Measurements from ENCODE around the gene CHD1. TPM values are rescaled to one million over a fixed set of nuclear protein-coding genes. Genes with fewer than 3 reads are reported as not detected.

The CHD1 gene
- total RNA-seq, 2 donors from 2014 or later = 29.7 to 40.0 TPM

DNA sequence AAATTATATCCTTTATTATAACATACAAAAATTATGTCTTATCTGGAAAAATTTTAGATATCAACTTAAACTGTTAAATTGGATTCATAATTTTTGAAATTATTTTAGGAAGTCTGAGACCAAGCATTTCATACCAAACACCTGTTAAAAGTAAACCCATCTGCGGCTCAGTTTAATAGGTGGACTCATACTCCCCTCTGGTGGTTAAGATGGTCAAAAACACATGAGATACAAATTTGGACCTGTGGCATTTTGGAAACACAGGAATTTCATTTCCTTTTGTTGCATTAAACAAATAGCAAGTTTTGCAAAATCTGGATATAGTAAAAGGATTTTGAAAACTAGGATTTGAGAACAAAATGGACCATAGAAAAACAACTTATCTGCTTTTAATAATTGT is 101.6 kb downstream of the CHD1 start:
- DNase-seq = peak in 1 of 4 donors; percentile 24
- Histone ChIP-seq H3K4me3 (no peak overlapping the region), H3K27ac (no peak overlapping the region), H3K36me3 (replicated peaks in 1 of 2; ENCODE audit: insufficient read depth in 1 of 2, low read depth in 2 of 2) (no peaks in the 10 kb centered on the region), H3K4me1 (no peaks in the 10 kb centered on the region), H3K9me3 (no peaks in the 10 kb centered on the region), H3K27me3 (no peaks in the 10 kb centered on the region)
- peak; percentile 82 for ATAC-seq
- WGBS, 2 donors = 7 to 17% methylated on average over 1 of the region's 1 CpG
- TF ChIP-seq POLR2A (IDR thresholded peaks at IDR 0.05) = no peak
- TF ChIP-seq, protein P1, sequence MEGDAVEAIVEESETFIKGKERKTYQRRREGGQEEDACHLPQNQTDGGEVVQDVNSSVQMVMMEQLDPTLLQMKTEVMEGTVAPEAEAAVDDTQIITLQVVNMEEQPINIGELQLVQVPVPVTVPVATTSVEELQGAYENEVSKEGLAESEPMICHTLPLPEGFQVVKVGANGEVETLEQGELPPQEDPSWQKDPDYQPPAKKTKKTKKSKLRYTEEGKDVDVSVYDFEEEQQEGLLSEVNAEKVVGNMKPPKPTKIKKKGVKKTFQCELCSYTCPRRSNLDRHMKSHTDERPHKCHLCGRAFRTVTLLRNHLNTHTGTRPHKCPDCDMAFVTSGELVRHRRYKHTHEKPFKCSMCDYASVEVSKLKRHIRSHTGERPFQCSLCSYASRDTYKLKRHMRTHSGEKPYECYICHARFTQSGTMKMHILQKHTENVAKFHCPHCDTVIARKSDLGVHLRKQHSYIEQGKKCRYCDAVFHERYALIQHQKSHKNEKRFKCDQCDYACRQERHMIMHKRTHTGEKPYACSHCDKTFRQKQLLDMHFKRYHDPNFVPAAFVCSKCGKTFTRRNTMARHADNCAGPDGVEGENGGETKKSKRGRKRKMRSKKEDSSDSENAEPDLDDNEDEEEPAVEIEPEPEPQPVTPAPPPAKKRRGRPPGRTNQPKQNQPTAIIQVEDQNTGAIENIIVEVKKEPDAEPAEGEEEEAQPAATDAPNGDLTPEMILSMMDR (IDR thresholded peaks at IDR 0.05) = peak; percentile 26 to 83 (median 64)
- intact Hi-C loops (cut with DNase I) = no loop called here

DNA sequence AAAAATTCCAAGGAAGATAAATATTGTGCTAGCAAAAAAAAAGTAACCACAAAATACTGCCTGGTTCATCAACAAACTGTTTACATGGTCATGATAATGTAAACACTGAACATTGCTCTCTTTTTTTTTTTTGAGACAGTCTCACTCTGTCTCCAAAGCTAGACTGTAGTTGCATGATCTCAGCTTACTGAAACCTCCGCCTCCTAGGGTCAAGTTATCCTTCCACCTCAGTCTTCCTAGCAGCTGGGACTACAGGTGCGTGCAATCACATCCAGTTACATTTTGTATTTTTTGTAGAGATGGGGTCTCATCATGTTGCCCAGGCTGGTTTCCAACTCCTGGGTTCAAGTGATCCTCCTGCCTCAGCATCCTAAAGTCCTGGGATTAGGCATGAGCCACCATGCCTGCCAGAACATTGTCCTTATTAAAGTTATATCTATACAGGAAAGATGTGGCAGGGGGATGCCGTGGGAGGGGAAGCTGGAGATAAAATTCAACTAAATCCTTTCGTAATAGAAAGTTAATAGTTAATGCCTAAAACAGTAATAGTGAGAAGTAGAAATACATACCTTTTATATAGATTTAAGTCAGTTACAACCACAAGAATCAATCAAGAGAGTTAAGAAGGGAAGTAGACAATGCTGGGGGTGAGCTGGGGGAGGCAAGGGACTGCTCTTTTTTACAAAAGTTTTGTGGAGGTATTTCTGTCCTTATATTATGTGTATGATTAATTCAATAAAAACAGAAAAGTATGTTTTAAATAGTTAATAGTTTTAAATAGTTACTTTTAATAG is 103.0 kb downstream of the CHD1 start:
- Histone ChIP-seq H3K27ac (no peak overlapping the region), H3K9me3 (no peaks in the 10 kb centered on the region), H3K4me1 (no peaks in the 10 kb centered on the region), H3K27me3 (no peaks in the 10 kb centered on the region), H3K36me3 (replicated peaks in 1 of 2; ENCODE audit: insufficient read depth in 1 of 2, low read depth in 2 of 2) (no peaks in the 10 kb centered on the region), H3K4me3 (no peak overlapping the region)
- no peak for ATAC-seq
- WGBS, 2 donors = 74 to 79% methylated on average over 4 of the region's 4 CpGs
- TF ChIP-seq, protein P1 (IDR thresholded peaks at IDR 0.05) = no peak
- no peak for TF ChIP-seq POLR2A (IDR thresholded peaks at IDR 0.05)
- intact Hi-C loops (cut with DNase I) = no loop called here
- DNase-seq = no peak

DNA sequence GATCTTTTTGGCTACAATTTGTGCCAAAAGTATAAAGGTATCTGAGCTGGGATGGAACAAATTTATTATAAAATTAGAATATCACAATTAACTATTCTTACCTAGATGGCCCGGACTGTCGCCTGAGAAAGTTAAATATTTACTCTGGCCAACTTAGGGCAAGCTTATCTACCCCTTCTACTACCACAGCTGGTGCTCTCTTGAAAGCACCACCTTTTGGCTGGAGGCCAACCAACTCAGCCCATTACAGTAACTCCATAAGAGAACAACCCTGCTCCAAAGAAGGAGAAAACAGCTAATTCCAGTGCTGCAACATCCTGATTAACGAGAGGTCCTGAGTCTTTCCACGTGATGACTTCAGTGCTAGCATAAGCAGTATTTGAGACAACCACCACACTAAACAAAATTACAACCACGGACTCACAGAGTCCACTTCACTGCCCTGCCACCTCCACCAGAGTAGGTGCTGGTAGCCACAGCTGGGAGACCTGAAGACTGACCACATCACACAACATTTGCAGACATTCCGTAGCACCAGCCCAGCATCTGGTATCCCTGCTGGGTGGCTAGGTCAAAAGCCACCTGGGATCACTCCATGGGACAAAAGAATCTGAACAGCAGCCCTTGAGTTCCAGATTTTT is 112.1 kb downstream of the CHD1 start:
- no peaks in the 10 kb centered on the region for H3K36me3 ChIP-seq (replicated peaks in 1 of 2; ENCODE audit: insufficient read depth in 1 of 2, low read depth in 2 of 2)
- TF ChIP-seq POLR2A (IDR thresholded peaks at IDR 0.05) = no peak
- TF ChIP-seq, protein P1 (IDR thresholded peaks at IDR 0.05) = no peak
- H3K27me3 ChIP-seq = no peaks in the 10 kb centered on the region
- peak; percentile 87 to 94 (median 91) for DNase-seq
- peak; percentile 92 for ATAC-seq
- H3K9me3 ChIP-seq = no peaks in the 10 kb centered on the region
- intact Hi-C loops (cut with DNase I) = no loop called here
- H3K27ac ChIP-seq = peak overlapping the region in 3 of 4 donors; percentile 24 to 27 (median 27)
- H3K4me3 ChIP-seq = no peak overlapping the region
- H3K4me1 ChIP-seq = peaks cover 14% of the 10 kb centered on the region
- WGBS, 2 donors = 16 to 21% methylated on average over 6 of the region's 6 CpGs

DNA sequence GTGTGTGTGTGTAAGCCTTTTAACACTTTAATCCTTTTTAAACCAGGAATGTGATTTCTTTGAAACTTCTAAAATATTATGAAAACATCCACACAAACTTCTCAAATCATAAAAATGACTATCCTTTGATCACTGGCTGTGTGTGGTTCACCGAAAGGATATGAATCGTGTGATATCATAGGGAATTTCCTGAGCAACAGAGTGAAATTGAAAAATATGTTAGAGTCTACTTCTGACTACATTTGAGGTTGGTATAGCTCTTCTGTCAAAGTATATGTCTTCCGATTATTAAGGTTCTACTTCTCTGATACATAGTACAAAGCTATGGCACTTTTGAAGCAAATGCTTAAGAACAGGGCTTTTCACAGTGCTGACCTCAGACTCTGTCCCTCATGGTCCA is 115.1 kb downstream of the CHD1 start:
- Histone ChIP-seq H3K36me3 (replicated peaks in 1 of 2; ENCODE audit: insufficient read depth in 1 of 2, low read depth in 2 of 2) (no peaks in the 10 kb centered on the region), H3K27me3 (no peaks in the 10 kb centered on the region), H3K27ac (no peak overlapping the region), H3K4me1 (peaks cover 14% of the 10 kb centered on the region), H3K4me3 (no peak overlapping the region), H3K9me3 (no peaks in the 10 kb centered on the region)
- DNase-seq = no peak
- no peak for ATAC-seq
- TF ChIP-seq POLR2A (IDR thresholded peaks at IDR 0.05) = no peak
- TF ChIP-seq, protein P1 (IDR thresholded peaks at IDR 0.05) = no peak
- intact Hi-C loops (cut with DNase I) = no loop called here
- WGBS, 2 donors = 89 to 95% methylated on average over 3 of the region's 3 CpGs

Measured in body of pancreas (tissue), 4 donors.